ENCODE measurements around the gene SYT1. TPM values are rescaled to one million over a fixed set of nuclear protein-coding genes. Genes with fewer than 3 reads are reported as not detected.

The SYT1 gene
- total RNA-seq, 5 donors from 2014 or later (not counting 1 experiment from before 2014, with no cell fraction given), result 0.09 TPM; not detected in 3

- Histone ChIP-seq H3K4me3 (ENCODE audit: control insufficient read depth in 1 of 2, extremely low read depth in 1 of 2, low read length in 1 of 2) (no peak overlapping the region), H3K27ac (ENCODE audit: low read length) (no peak overlapping the region), H3K9me3 (no peaks in the 10 kb centered on the region), H3K4me1 (ENCODE audit: control insufficient read depth in 1 of 2, extremely low read depth in 1 of 2, insufficient read depth in 2 of 2, low read length in 2 of 2) (no peaks in the 10 kb centered on the region), H3K27me3 (replicated peaks in 1 of 2; ENCODE audit: control insufficient read depth in 2 of 2, extremely low read depth in 1 of 2, insufficient read depth in 2 of 2, low read length in 1 of 2) (no peaks in the 10 kb centered on the region), H3K36me3 (ENCODE audit: control insufficient read depth in 2 of 2, extremely low read depth in 1 of 2, insufficient read depth in 1 of 2, low read length in 1 of 2) (no peaks in the 10 kb centered on the region)
- Mint-ChIP-seq H3K9me3 (peaks cover 3 to 7% (median 4%) of the 10 kb centered on the region in 3 donors), H3K27me3 (no peaks in the 10 kb centered on the region), H3K4me1 (no peaks in the 10 kb centered on the region), H3K27ac (no peak overlapping the region), H3K36me3 (no peaks in the 10 kb centered on the region), H3K4me3 (no peak overlapping the region)
- no peak for DNase-seq
- POLR2A ChIA-PET, result no interaction called here
- no CpG with 5 or more reads among the region's 5 CpGs for WGBS (ENCODE audit: insufficient coverage)
- CTCF ChIA-PET, result no interaction called here
- ATAC-seq (replicated peaks in 1 of 4), result no peak
Observed at GRCh38 chr12:78917513-78917912, 52.9 kb downstream of the SYT1 start.

GRCh38 chr12:78918268-78918667, 53.7 kb downstream of the SYT1 start:
- H3K36me3 ChIP-seq (ENCODE audit: control insufficient read depth in 2 of 2, extremely low read depth in 1 of 2, insufficient read depth in 1 of 2, low read length in 1 of 2), result no peaks in the 10 kb centered on the region
- Mint-ChIP-seq H3K4me3 (no peak overlapping the region), H3K9me3 (peaks cover 3 to 7% (median 4%) of the 10 kb centered on the region in 3 donors), H3K4me1 (no peaks in the 10 kb centered on the region), H3K27ac (no peak overlapping the region), H3K36me3 (no peaks in the 10 kb centered on the region), H3K27me3 (no peaks in the 10 kb centered on the region)
- no peaks in the 10 kb centered on the region for H3K27me3 ChIP-seq (replicated peaks in 1 of 2; ENCODE audit: control insufficient read depth in 2 of 2, extremely low read depth in 1 of 2, insufficient read depth in 2 of 2, low read length in 1 of 2)
- H3K4me1 ChIP-seq (ENCODE audit: control insufficient read depth in 1 of 2, extremely low read depth in 1 of 2, insufficient read depth in 2 of 2, low read length in 2 of 2), result no peaks in the 10 kb centered on the region
- ChIA-PET CTCF (no interaction called here), POLR2A (no interaction called here)
- ATAC-seq (replicated peaks in 1 of 4) (no peak), DNase-seq (no peak)
- no peaks in the 10 kb centered on the region for H3K9me3 ChIP-seq
- no CpG with 5 or more reads among the region's 2 CpGs for WGBS (ENCODE audit: insufficient coverage)
- H3K27ac ChIP-seq (ENCODE audit: low read length), result no peak overlapping the region
- H3K4me3 ChIP-seq (ENCODE audit: control insufficient read depth in 1 of 2, extremely low read depth in 1 of 2, low read length in 1 of 2), result no peak overlapping the region

- Histone ChIP-seq H3K27me3 (replicated peaks in 1 of 2; ENCODE audit: control insufficient read depth in 2 of 2, extremely low read depth in 1 of 2, insufficient read depth in 2 of 2, low read length in 1 of 2) (no peaks in the 10 kb centered on the region), H3K36me3 (ENCODE audit: control insufficient read depth in 2 of 2, extremely low read depth in 1 of 2, insufficient read depth in 1 of 2, low read length in 1 of 2) (no peaks in the 10 kb centered on the region), H3K27ac (ENCODE audit: low read length) (no peak overlapping the region), H3K9me3 (no peaks in the 10 kb centered on the region), H3K4me1 (ENCODE audit: control insufficient read depth in 1 of 2, extremely low read depth in 1 of 2, insufficient read depth in 2 of 2, low read length in 2 of 2) (no peaks in the 10 kb centered on the region), H3K4me3 (ENCODE audit: control insufficient read depth in 1 of 2, extremely low read depth in 1 of 2, low read length in 1 of 2) (no peak overlapping the region)
- Mint-ChIP-seq H3K27ac (no peak overlapping the region), H3K36me3 (no peaks in the 10 kb centered on the region), H3K27me3 (no peaks in the 10 kb centered on the region), H3K4me1 (no peaks in the 10 kb centered on the region), H3K4me3 (no peak overlapping the region), H3K9me3 (peaks cover 13 to 28% (median 14%) of the 10 kb centered on the region in 3 donors)
- ATAC-seq (replicated peaks in 1 of 4), result no peak
- POLR2A ChIA-PET, result interaction anchor here in 1 of 2 donors (0.6 kb wide), 2 partner anchors 26 to 69 kb away, joined by 3 to 4 read pairs; no protein-coding TSS in a partner anchor
- no peak for DNase-seq
- WGBS (ENCODE audit: insufficient coverage), result 83% methylated on average over 1 of the region's 5 CpGs
- CTCF ChIA-PET, result no interaction called here
Observed at GRCh38 chr12:78928200-78929074, 63.9 kb downstream of the SYT1 start.

- Histone ChIP-seq H3K36me3 (ENCODE audit: control insufficient read depth in 2 of 2, extremely low read depth in 1 of 2, insufficient read depth in 1 of 2, low read length in 1 of 2) (no peaks in the 10 kb centered on the region), H3K27me3 (replicated peaks in 1 of 2; ENCODE audit: control insufficient read depth in 2 of 2, extremely low read depth in 1 of 2, insufficient read depth in 2 of 2, low read length in 1 of 2) (no peaks in the 10 kb centered on the region), H3K9me3 (no peaks in the 10 kb centered on the region), H3K4me1 (ENCODE audit: control insufficient read depth in 1 of 2, extremely low read depth in 1 of 2, insufficient read depth in 2 of 2, low read length in 2 of 2) (no peaks in the 10 kb centered on the region), H3K27ac (ENCODE audit: low read length) (no peak overlapping the region), H3K4me3 (ENCODE audit: control insufficient read depth in 1 of 2, extremely low read depth in 1 of 2, low read length in 1 of 2) (no peak overlapping the region)
- Mint-ChIP-seq H3K36me3 (no peaks in the 10 kb centered on the region), H3K27me3 (no peaks in the 10 kb centered on the region), H3K9me3 (peaks cover 13 to 28% (median 14%) of the 10 kb centered on the region in 3 donors), H3K4me1 (no peaks in the 10 kb centered on the region), H3K4me3 (no peak overlapping the region), H3K27ac (no peak overlapping the region)
- WGBS (ENCODE audit: insufficient coverage), result 83% methylated on average over 4 of the region's 7 CpGs
- CTCF ChIA-PET, result no interaction called here
- POLR2A ChIA-PET, result interaction anchor here in 1 of 2 donors (0.6 kb wide), 1 partner anchor 70 kb away, joined by 4 read pairs; no protein-coding TSS in a partner anchor
- ATAC-seq (replicated peaks in 1 of 4) (no peak), DNase-seq (no peak)
Observed at GRCh38 chr12:78929075-78929418, 64.5 kb downstream of the SYT1 start.

GRCh38 chr12:78931466-78931990, 67.0 kb downstream of the SYT1 start:
- Histone ChIP-seq H3K9me3 (no peaks in the 10 kb centered on the region), H3K36me3 (ENCODE audit: control insufficient read depth in 2 of 2, extremely low read depth in 1 of 2, insufficient read depth in 1 of 2, low read length in 1 of 2) (no peaks in the 10 kb centered on the region), H3K27me3 (replicated peaks in 1 of 2; ENCODE audit: control insufficient read depth in 2 of 2, extremely low read depth in 1 of 2, insufficient read depth in 2 of 2, low read length in 1 of 2) (no peaks in the 10 kb centered on the region), H3K27ac (ENCODE audit: low read length) (no peak overlapping the region), H3K4me3 (ENCODE audit: control insufficient read depth in 1 of 2, extremely low read depth in 1 of 2, low read length in 1 of 2) (no peak overlapping the region), H3K4me1 (ENCODE audit: control insufficient read depth in 1 of 2, extremely low read depth in 1 of 2, insufficient read depth in 2 of 2, low read length in 2 of 2) (no peaks in the 10 kb centered on the region)
- Mint-ChIP-seq H3K9me3 (peaks cover 11 to 28% (median 11%) of the 10 kb centered on the region in 3 donors), H3K4me1 (no peaks in the 10 kb centered on the region), H3K27ac (no peak overlapping the region), H3K4me3 (no peak overlapping the region), H3K36me3 (no peaks in the 10 kb centered on the region), H3K27me3 (no peaks in the 10 kb centered on the region)
- ChIA-PET POLR2A (no interaction called here), CTCF (no interaction called here)
- WGBS (ENCODE audit: insufficient coverage), result no CpG with 5 or more reads among the region's 1 CpG
- ATAC-seq (replicated peaks in 1 of 4) (no peak), DNase-seq (no peak)

GRCh38 chr12:78933014-78933413, 68.4 kb downstream of the SYT1 start:
- Histone ChIP-seq H3K36me3 (ENCODE audit: control insufficient read depth in 2 of 2, extremely low read depth in 1 of 2, insufficient read depth in 1 of 2, low read length in 1 of 2) (no peaks in the 10 kb centered on the region), H3K4me3 (ENCODE audit: control insufficient read depth in 1 of 2, extremely low read depth in 1 of 2, low read length in 1 of 2) (no peak overlapping the region), H3K9me3 (no peaks in the 10 kb centered on the region), H3K27ac (ENCODE audit: low read length) (no peak overlapping the region), H3K4me1 (ENCODE audit: control insufficient read depth in 1 of 2, extremely low read depth in 1 of 2, insufficient read depth in 2 of 2, low read length in 2 of 2) (no peaks in the 10 kb centered on the region), H3K27me3 (replicated peaks in 1 of 2; ENCODE audit: control insufficient read depth in 2 of 2, extremely low read depth in 1 of 2, insufficient read depth in 2 of 2, low read length in 1 of 2) (no peaks in the 10 kb centered on the region)
- Mint-ChIP-seq H3K27me3 (no peaks in the 10 kb centered on the region), H3K4me1 (no peaks in the 10 kb centered on the region), H3K4me3 (no peak overlapping the region), H3K27ac (no peak overlapping the region), H3K36me3 (no peaks in the 10 kb centered on the region), H3K9me3 (peaks cover 7 to 19% (median 11%) of the 10 kb centered on the region in 3 donors)
- POLR2A ChIA-PET, result no interaction called here
- DNase-seq, result no peak
- CTCF ChIA-PET, result no interaction called here
- WGBS (ENCODE audit: insufficient coverage), result no CpG with 5 or more reads among the region's 2 CpGs
- ATAC-seq (replicated peaks in 1 of 4), result no peak
